GM12872 (cell line): ENCODE data around the gene GABRR3.

Experiments
- TF ChIP-seq, protein P1 (sequence below): IDR thresholded peaks from 3 replicates; pipeline ENCODE4 v1.5.1; 2011; ENCODE audit warnings: low read depth, mild to moderate bottlenecking, low read length, moderate library complexity; ENCODE audit not compliant: insufficient read depth

The GABRR3 gene

GRCh38 chr3:97954228-97954827, 80.8 kb downstream of the GABRR3 start:
- TF ChIP-seq, protein P1, sequence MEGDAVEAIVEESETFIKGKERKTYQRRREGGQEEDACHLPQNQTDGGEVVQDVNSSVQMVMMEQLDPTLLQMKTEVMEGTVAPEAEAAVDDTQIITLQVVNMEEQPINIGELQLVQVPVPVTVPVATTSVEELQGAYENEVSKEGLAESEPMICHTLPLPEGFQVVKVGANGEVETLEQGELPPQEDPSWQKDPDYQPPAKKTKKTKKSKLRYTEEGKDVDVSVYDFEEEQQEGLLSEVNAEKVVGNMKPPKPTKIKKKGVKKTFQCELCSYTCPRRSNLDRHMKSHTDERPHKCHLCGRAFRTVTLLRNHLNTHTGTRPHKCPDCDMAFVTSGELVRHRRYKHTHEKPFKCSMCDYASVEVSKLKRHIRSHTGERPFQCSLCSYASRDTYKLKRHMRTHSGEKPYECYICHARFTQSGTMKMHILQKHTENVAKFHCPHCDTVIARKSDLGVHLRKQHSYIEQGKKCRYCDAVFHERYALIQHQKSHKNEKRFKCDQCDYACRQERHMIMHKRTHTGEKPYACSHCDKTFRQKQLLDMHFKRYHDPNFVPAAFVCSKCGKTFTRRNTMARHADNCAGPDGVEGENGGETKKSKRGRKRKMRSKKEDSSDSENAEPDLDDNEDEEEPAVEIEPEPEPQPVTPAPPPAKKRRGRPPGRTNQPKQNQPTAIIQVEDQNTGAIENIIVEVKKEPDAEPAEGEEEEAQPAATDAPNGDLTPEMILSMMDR: no peak

DNA sequence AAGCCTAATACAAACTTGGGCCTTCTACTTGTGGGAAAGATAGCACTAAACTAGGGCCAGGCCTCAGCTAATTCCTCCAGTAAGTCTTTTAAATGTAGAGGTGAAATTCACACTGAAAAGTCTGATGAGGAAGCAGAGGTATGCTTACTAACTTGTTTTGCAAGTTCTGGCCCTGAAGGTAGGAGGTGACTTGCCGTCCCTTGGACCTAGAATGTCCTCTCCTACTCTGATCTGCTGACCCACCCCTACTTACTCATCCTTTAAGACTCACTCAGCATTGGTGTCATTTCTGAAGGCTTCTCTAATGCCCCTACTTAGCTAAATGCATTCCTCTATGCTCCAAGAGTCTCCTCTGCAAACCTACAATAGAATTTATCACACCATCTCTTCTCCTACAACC, 82.2 kb downstream of the GABRR3 start:
- TF ChIP-seq, protein P1: no peak

GRCh38 chr3:97952280-97952679, 82.8 kb downstream of the GABRR3 start:
- TF ChIP-seq, protein P1: no peak

- TF ChIP-seq, protein P1: no peak
Observed at GRCh38 chr3:97950360-97950759, 84.8 kb downstream of the GABRR3 start.

DNA sequence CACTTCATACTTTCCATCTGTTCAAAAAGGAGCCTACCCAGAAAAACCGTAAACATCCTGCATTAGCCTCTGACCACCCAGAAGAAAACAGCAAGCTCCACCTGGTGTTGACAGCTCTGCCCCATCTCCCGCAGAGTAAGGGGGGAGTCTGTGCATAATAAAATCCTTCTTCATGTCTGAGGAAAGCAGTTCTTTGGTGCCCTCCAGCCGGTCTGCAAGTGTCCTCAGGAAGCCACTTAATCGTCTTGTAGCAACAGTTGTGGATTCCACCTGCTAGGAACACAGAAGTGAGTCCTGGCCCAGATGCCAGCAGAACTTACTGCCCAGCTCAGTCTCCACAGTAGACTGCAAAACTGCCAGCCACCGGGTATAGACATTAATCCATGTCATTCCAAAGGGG, 85.4 kb downstream of the GABRR3 start:
- TF ChIP-seq, protein P1: no peak

DNA sequence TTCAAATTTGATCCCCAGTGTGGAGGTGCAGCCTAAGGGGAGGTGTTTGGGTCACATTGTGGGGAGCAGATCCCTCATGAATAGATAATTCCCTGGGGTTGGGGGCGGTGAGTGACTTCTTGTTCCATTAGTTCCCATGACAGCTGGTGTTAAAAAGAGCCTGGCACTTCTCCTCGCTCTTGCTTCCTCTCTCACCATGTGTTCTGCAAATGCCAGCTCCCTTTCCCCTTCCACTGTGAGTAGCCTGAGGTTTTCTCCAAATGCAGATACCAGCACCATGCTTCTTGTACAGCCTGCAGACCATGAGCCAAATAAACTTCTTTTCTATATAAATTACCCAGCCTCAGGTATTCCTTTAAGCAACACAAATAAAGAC, 86.0 kb downstream of the GABRR3 start:
- TF ChIP-seq, protein P1: no peak

- TF ChIP-seq, protein P1: no peak
Observed at GRCh38 chr3:97948351-97949109, 86.6 kb downstream of the GABRR3 start.
